H1 (cell line): ENCODE measurements around the gene ZBTB7A. TPM values are rescaled to one million over a fixed set of nuclear protein-coding genes. Genes with fewer than 3 reads are reported as not detected.

Experiments
- CTCF ChIA-PET: fragments of 300-600 bp; sonication (Branson Sonifier 250); formaldehyde crosslinking; loops from one replicate; lab custom pipeline; 2021; ENCODE audit not compliant: partially characterized antibody; lab: Charles Lee
- POLR2A ChIA-PET: fragments of 300-600 bp; sonication (Branson Sonifier 250); formaldehyde crosslinking; loops from one replicate; lab custom pipeline; 2021; ENCODE audit warnings: inconsistent platforms; ENCODE audit not compliant: partially characterized antibody; lab: Charles Lee
- DNase-seq, 2 experiments: peaks; one replicate each; pipeline versions ENCODE4 v3.0.0 to v3.0.0-alpha.2; 2010 to 2022; ENCODE audit warnings: low spot score in 2 of 2, low read depth in 1 of 2, mixed read lengths in 1 of 2
- FAIRE-seq: peaks from 2 replicates; lab custom pipeline; 2011; peaks lifted over from hg19 to GRCh38; lab: Jason Lieb, UNC
- H2AFZ ChIP-seq: 2 replicates; pipeline ENCODE4 v1.8.1; 2012; ENCODE audit warnings: low read length, inconsistent platforms
- H2AK5ac ChIP-seq: 2 replicates; pipeline ENCODE4 v1.6.1; 2013; ENCODE audit warnings: low read depth, low read length
- H2BK120ac ChIP-seq: replicated peaks from 2 replicates; pipeline ENCODE3; 2013; ENCODE audit warnings: low read depth, low read length, inconsistent platforms
- H2BK12ac ChIP-seq: 2 replicates; pipeline ENCODE4 v1.6.1; 2013; ENCODE audit warnings: low read depth, low read length
- H2BK15ac ChIP-seq: 2 replicates; pipeline ENCODE4 v1.6.1; 2013; ENCODE audit warnings: low read length
- H2BK20ac ChIP-seq: 2 replicates; pipeline ENCODE4 v1.6.1; 2013; ENCODE audit warnings: low read length
- H2BK5ac ChIP-seq: 2 replicates; pipeline ENCODE4 v1.6.1; 2013; ENCODE audit warnings: low read depth, low read length
- H3K14ac ChIP-seq: 2 replicates; pipeline ENCODE4 v1.6.1; 2013; ENCODE audit warnings: inconsistent platforms; ENCODE audit not compliant: insufficient read length
- H3K18ac ChIP-seq: 2 replicates; pipeline ENCODE4 v1.6.1; 2013; ENCODE audit warnings: low read length; ENCODE audit errors: extremely low read depth
- H3K23ac ChIP-seq: 2 replicates; pipeline ENCODE4 v1.6.1; 2013; ENCODE audit warnings: inconsistent platforms; ENCODE audit not compliant: insufficient read length
- H3K23me2 ChIP-seq: 2 replicates; pipeline ENCODE4 v1.6.1; 2013; ENCODE audit warnings: low read depth, low read length
- H3K27ac ChIP-seq: 2 replicates; pipeline ENCODE4 v1.6.1; 2011; ENCODE audit warnings: low read depth, low read length, inconsistent platforms
- H3K27me3 ChIP-seq, 4 experiments: replicated peaks in 1 of 4; 1 replicate in 1 of 4; 2 replicates in 3 of 4; pipeline versions ENCODE4 v1.6.1 to v1.8.1; 2011 to 2013; ENCODE audit warnings: low read length in 3 of 4, mild to moderate bottlenecking in 3 of 4, inconsistent platforms in 2 of 4, mixed read lengths in 2 of 4, moderate library complexity in 1 of 4; ENCODE audit not compliant: control insufficient read depth in 3 of 4, insufficient read depth in 3 of 4; ENCODE audit errors: extremely low read depth in 1 of 4
- H3K36me3 ChIP-seq, 4 experiments: 2 replicates each; pipeline versions ENCODE4 v1.6.1 to v1.8.1; 2011 to 2013; ENCODE audit warnings: mild to moderate bottlenecking in 4 of 4, low read length in 3 of 4, moderate library complexity in 2 of 4, control low read depth in 1 of 4, inconsistent platforms in 1 of 4; ENCODE audit not compliant: insufficient read depth in 4 of 4, control insufficient read depth in 2 of 4
- H3K4ac ChIP-seq: replicated peaks from 2 replicates; pipeline ENCODE3; 2013; ENCODE audit warnings: low read length, low read depth, mixed read lengths, inconsistent platforms; ENCODE audit not compliant: insufficient read length
- H3K4me1 ChIP-seq, 4 experiments: replicated peaks in 1 of 4; 1 replicate in 1 of 4; 2 replicates in 3 of 4; pipeline versions ENCODE4 v1.6.1 to v1.8.1; 2011 to 2013; ENCODE audit warnings: low read length in 3 of 4, inconsistent platforms in 2 of 4, mixed read lengths in 1 of 4; ENCODE audit not compliant: insufficient read depth in 4 of 4, control insufficient read depth in 3 of 4
- H3K4me2 ChIP-seq, 2 experiments: 2 replicates each; pipeline versions ENCODE4 v1.6.1 to v1.8.1; 2011 to 2013; ENCODE audit warnings: low read depth in 2 of 2, low read length in 2 of 2, control low read depth in 1 of 2, inconsistent platforms in 1 of 2, mild to moderate bottlenecking in 1 of 2; ENCODE audit not compliant: insufficient read depth in 1 of 2
- H3K4me3 ChIP-seq, 4 experiments: fragments of 200-600, 300-600 bp in 1 of 4; sonication (generic), shearing (Covaris generic), sonication (Bioruptor Twin) in 1 of 4; 2 replicates each; pipeline versions ENCODE4 v1.5.1 to v1.8.1; 2011 to 2016; ENCODE audit warnings: low read length in 4 of 4, low read depth in 3 of 4, control low read depth in 2 of 4, inconsistent platforms in 2 of 4, mild to moderate bottlenecking in 2 of 4, mixed read lengths in 1 of 4, moderate library complexity in 1 of 4; ENCODE audit not compliant: insufficient read depth in 2 of 4; ENCODE audit errors: extremely low read depth in 1 of 4
- H3K56ac ChIP-seq: replicated peaks from 2 replicates; pipeline ENCODE3; 2013; ENCODE audit warnings: low read depth, mild to moderate bottlenecking, mixed read lengths, low read length, inconsistent platforms; ENCODE audit not compliant: insufficient read length
- H3K79me1 ChIP-seq: 2 replicates; pipeline ENCODE4 v1.6.1; 2013; ENCODE audit warnings: low read depth, low read length, control low read depth
- H3K79me2 ChIP-seq, 2 experiments: 2 replicates each; pipeline versions ENCODE4 v1.6.1 to v1.8.1; 2012 to 2013; ENCODE audit warnings: low read length in 2 of 2, mild to moderate bottlenecking in 2 of 2, inconsistent platforms in 1 of 2; ENCODE audit not compliant: insufficient read depth in 2 of 2, control insufficient read depth in 1 of 2
- H3K9ac ChIP-seq, 4 experiments: replicated peaks in 1 of 4; 1 replicate in 1 of 4; 2 replicates in 3 of 4; pipeline versions ENCODE4 v1.6.1 to v1.8.1; 2011 to 2013; ENCODE audit warnings: low read depth in 3 of 4, low read length in 3 of 4, control low read depth in 2 of 4, mild to moderate bottlenecking in 2 of 4, moderate library complexity in 2 of 4, inconsistent platforms in 1 of 4; ENCODE audit errors: extremely low read depth in 1 of 4
- H3K9me3 ChIP-seq, 2 experiments: 2 replicates each; pipeline versions ENCODE4 v1.6.1 to v1.8.1; 2012 to 2013; ENCODE audit warnings: mild to moderate bottlenecking in 2 of 2, moderate library complexity in 2 of 2, control low read depth in 1 of 2, inconsistent platforms in 1 of 2, low read depth in 1 of 2, low read length in 1 of 2, mixed read lengths in 1 of 2; ENCODE audit not compliant: insufficient read depth in 2 of 2
- H4K20me1 ChIP-seq, 2 experiments: replicated peaks in 1 of 2; 2 replicates each; pipeline versions ENCODE3 to v1.8.1; 2011 to 2013; ENCODE audit warnings: inconsistent platforms in 2 of 2, low read length in 2 of 2, mild to moderate bottlenecking in 1 of 2; ENCODE audit not compliant: insufficient read depth in 2 of 2, control insufficient read depth in 1 of 2
- H4K5ac ChIP-seq: 2 replicates; pipeline ENCODE4 v1.6.1; 2013; ENCODE audit warnings: low read length, low read depth, mixed read lengths, inconsistent platforms; ENCODE audit not compliant: insufficient read length
- H4K8ac ChIP-seq: 2 replicates; pipeline ENCODE4 v1.8.0; 2013; ENCODE audit warnings: mild to moderate bottlenecking, moderate library complexity, low read length, inconsistent platforms; ENCODE audit not compliant: insufficient read depth; ENCODE audit errors: extremely low read depth
- H4K91ac ChIP-seq: replicated peaks from 2 replicates; pipeline ENCODE3; 2013; ENCODE audit warnings: low read length, mixed read lengths, inconsistent platforms; ENCODE audit not compliant: insufficient read length
- CREB1 ChIP-seq: IDR thresholded peaks from 2 replicates; pipeline ENCODE4 v1.6.1; 2012; ENCODE audit warnings: inconsistent platforms
- E2F6 ChIP-seq: IDR thresholded peaks from 2 replicates; pipeline ENCODE4 v1.6.1; 2012; ENCODE audit warnings: inconsistent platforms
- POLR2AphosphoS5 ChIP-seq: IDR thresholded peaks from 2 replicates; pipeline ENCODE4 v1.6.1; 2011; ENCODE audit warnings: low read depth, low read length
- POU5F1 ChIP-seq: IDR thresholded peaks from 2 replicates; pipeline ENCODE4 v1.6.1; 2011; ENCODE audit warnings: low read depth, mild to moderate bottlenecking, low read length, moderate library complexity
- RAD21 ChIP-seq, 2 experiments: IDR thresholded peaks in 1 of 2; conservative IDR thresholded peaks in 1 of 2; 2 replicates each; pipeline ENCODE4 v1.6.1; 2011; ENCODE audit warnings: low read depth in 2 of 2, low read length in 2 of 2, improper control_type of control experiment in 1 of 2, inconsistent platforms in 1 of 2, mild to moderate bottlenecking in 1 of 2, moderate library complexity in 1 of 2
- RBBP5 ChIP-seq: IDR thresholded peaks from 2 replicates; pipeline ENCODE4 v1.7.1; 2012; ENCODE audit warnings: low read depth, mild to moderate bottlenecking, inconsistent platforms, low read length, moderate library complexity, borderline replicate concordance
- RXRA ChIP-seq: IDR thresholded peaks from 2 replicates; pipeline ENCODE4 v1.6.1; 2011; ENCODE audit warnings: low read depth, mild to moderate bottlenecking, low read length, moderate library complexity; ENCODE audit not compliant: insufficient read depth
- YY1 ChIP-seq: IDR thresholded peaks from 2 replicates; pipeline ENCODE4 v1.6.1; 2011; ENCODE audit warnings: low read depth, mild to moderate bottlenecking, low read length
- WGBS, 2 experiments: shearing (Covaris generic) in 1 of 2; methylation state at CpG; one replicate each; pipeline versions ENCODE4 v1.1.6 to v1.1.7; 2013 to 2015; ENCODE audit warnings: low lambda C conversion rate in 2 of 2, mixed read lengths in 2 of 2, inconsistent platforms in 1 of 2, low coverage in 1 of 2, missing lambda C conversion rate in 1 of 2; ENCODE audit not compliant: insufficient replicate concordance in 2 of 2, insufficient coverage in 1 of 2, insufficient read length in 1 of 2; ENCODE audit errors: extremely low coverage in 1 of 2, missing lambda C conversion rate in 1 of 2; 5-methylcytosine and 5-hydroxymethylcytosine counted together
- polyA plus RNA-seq, 7 experiments: library from polyadenylated mRNA; depleted of rRNA in 3 of 7; stranded (reverse) in 5 of 7; unstranded in 2 of 7; fragments of >200 nt in 5 of 7; fragments of 200-250 nt in 2 of 7; gene quantifications; 1 replicate in 5 of 7; 2 replicates in 1 of 7; 4 replicates in 1 of 7; pipeline versions ENCODE4 v1.2.1 to v1.2.3, GENCODE V29; 2011 to 2013; ENCODE audit warnings: missing spikeins in 2 of 7, mixed read lengths in 2 of 7
- total RNA-seq: library from RNA; stranded (reverse); fragmentation: NEBNext Ultra II Directional; extraction: Animal tissue kit (Norgen Biotek cat#: 25700); gene quantifications from 2 replicates; pipeline ENCODE4 v1.2.1, GENCODE V29; 2021
- TF ChIP-seq, protein P1 (sequence below): IDR thresholded peaks from 2 replicates; pipeline ENCODE4 v1.6.1; 2012; ENCODE audit warnings: inconsistent platforms
- TF ChIP-seq, protein P2 (sequence below): IDR thresholded peaks from 2 replicates; pipeline ENCODE4 v1.6.1; 2011; ENCODE audit warnings: low read depth, mild to moderate bottlenecking, low read length; ENCODE audit not compliant: insufficient read depth

Gene ZBTB7A
- total and polyA plus RNA-seq, 2 of the 8 experiments (the other 6 are each of a cell fraction or from before 2014, with no cell fraction given): 5.6 to 17.8 TPM

- no peaks in the 10 kb centered on the region for H3K9me3 ChIP-seq
- H2BK5ac ChIP-seq: no peak overlapping the region
- H4K8ac ChIP-seq: no peak overlapping the region; the same call in 1 of the 2 replicates
- H3K18ac ChIP-seq: no peak overlapping the region
- no peak overlapping the region for H3K23ac ChIP-seq
- DNase-seq (no peak), FAIRE-seq (no peak)
- ChIA-PET CTCF (interaction anchor here (0.7 kb wide), 1 partner anchor 820 kb away, joined by 4 read pairs; no protein-coding TSS in a partner anchor), POLR2A (interaction anchor here (1.6 kb wide), 1 partner anchor 18 kb away, joined by 5 read pairs; no protein-coding TSS in a partner anchor)
- H3K27ac ChIP-seq: no peak overlapping the region
- no peak overlapping the region for H2BK120ac ChIP-seq
- H2AK5ac ChIP-seq: no peak overlapping the region
- H3K79me2 ChIP-seq: peaks cover 0 to under 1% of the 10 kb centered on the region in 2 experiments; a peak in 1 of 4 replicates
- peaks cover 0 to 8% (median 2%) of the 10 kb centered on the region in 4 experiments; a peak in 4 of 8 replicates for H3K36me3 ChIP-seq
- no peak overlapping the region for H4K91ac ChIP-seq
- peaks cover 12% of the 10 kb centered on the region for H3K79me1 ChIP-seq
- no peak overlapping the region for H2BK20ac ChIP-seq
- H3K4ac ChIP-seq: no peak overlapping the region
- H3K27me3 ChIP-seq: no peaks in the 10 kb centered on the region
- no peak overlapping the region for H3K9ac ChIP-seq
- H4K20me1 ChIP-seq: peaks cover 3 to 14% of the 10 kb centered on the region in 2 experiments
- H2AFZ ChIP-seq: no peak overlapping the region
- H3K23me2 ChIP-seq: no peaks in the 10 kb centered on the region
- H3K4me1 ChIP-seq: peaks cover 0 to 11% (median 2%) of the 10 kb centered on the region in 4 experiments; a peak in 6 of 7 replicates
- H4K5ac ChIP-seq: no peak overlapping the region
- H3K14ac ChIP-seq: no peak overlapping the region
- no peak overlapping the region; a peak in 1 of 4 replicates for H3K4me2 ChIP-seq
- 92% methylated on average over 23 of the region's 31 CpGs; no CpG with 5 or more reads in 1 of the 2 experiments for WGBS, 2 experiments
- H2BK12ac ChIP-seq: no peak overlapping the region
- H3K56ac ChIP-seq: no peak overlapping the region
- no peak overlapping the region for H3K4me3 ChIP-seq
- no peak overlapping the region for H2BK15ac ChIP-seq
- no peak for TF ChIP-seq CREB1
- TF ChIP-seq POU5F1: no peak
- TF ChIP-seq RBBP5: no peak
- no peak for TF ChIP-seq RXRA
- TF ChIP-seq POLR2AphosphoS5: no peak
- TF ChIP-seq YY1: no peak
- TF ChIP-seq, protein P1, sequence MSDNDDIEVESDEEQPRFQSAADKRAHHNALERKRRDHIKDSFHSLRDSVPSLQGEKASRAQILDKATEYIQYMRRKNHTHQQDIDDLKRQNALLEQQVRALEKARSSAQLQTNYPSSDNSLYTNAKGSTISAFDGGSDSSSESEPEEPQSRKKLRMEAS: no peak
- TF ChIP-seq, protein P2, sequence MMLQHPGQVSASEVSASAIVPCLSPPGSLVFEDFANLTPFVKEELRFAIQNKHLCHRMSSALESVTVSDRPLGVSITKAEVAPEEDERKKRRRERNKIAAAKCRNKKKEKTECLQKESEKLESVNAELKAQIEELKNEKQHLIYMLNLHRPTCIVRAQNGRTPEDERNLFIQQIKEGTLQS: no peak
- no peak for TF ChIP-seq RAD21 (IDR thresholded peaks at IDR 0.05 in 1 of 2, conservative IDR thresholded peaks at IDR 0.05 in 1 of 2; ENCODE audit: low read depth in 2 of 2, low read length in 2 of 2)
- no peak for TF ChIP-seq E2F6
These were observed 22.6 kb downstream of the ZBTB7A start for GRCh38 chr19:4043966-4044715.
